WTC11 (cell line): Measurements from ENCODE around the gene ASPHD2. TPM values are rescaled to one million over a fixed set of nuclear protein-coding genes. Genes with fewer than 3 reads are reported as not detected.

ENCODE experiments used
- ATAC-seq: fragments of 200-7000 bp; cut with Tn5 transposase; 2 replicates; pipeline ENCODE4 v1.10.0; 2021; ENCODE audit warnings: mild to moderate bottlenecking, moderate library complexity
- CTCF ChIA-PET: fragments of 300-600 bp; sonication (Branson Sonifier 250); formaldehyde crosslinking; loops from one replicate; lab custom pipeline; 2021; ENCODE audit warnings: antibody characterized with exemption; lab: Charles Lee
- POLR2A ChIA-PET: fragments of 350-600 bp; sonication (Branson Sonifier 250); formaldehyde crosslinking; loops from one replicate; lab custom pipeline; 2021; ENCODE audit warnings: antibody characterized with exemption; lab: Charles Lee
- DNase-seq: peaks from one replicate; pipeline ENCODE4 v3.0.0; 2021; ENCODE audit warnings: low spot score
- H3K27ac Mint-ChIP-seq: 2 replicates; pipeline ENCODE4 v1.8.0; 2021; ENCODE audit warnings: mixed read lengths
- H3K27me3 Mint-ChIP-seq: 2 replicates; pipeline ENCODE4 v1.8.0; 2021; ENCODE audit warnings: low read depth, mild to moderate bottlenecking, moderate library complexity, mixed read lengths
- H3K36me3 Mint-ChIP-seq: 2 replicates; pipeline ENCODE4 v1.8.0; 2021; ENCODE audit warnings: mixed read lengths
- H3K4me1 Mint-ChIP-seq: 2 replicates; pipeline ENCODE4 v1.8.0; 2022; ENCODE audit warnings: mixed read lengths
- H3K4me3 Mint-ChIP-seq: 2 replicates; pipeline ENCODE4 v1.8.0; 2021; ENCODE audit warnings: mild to moderate bottlenecking, moderate library complexity, mixed read lengths
- H3K9me3 Mint-ChIP-seq: 2 replicates; pipeline ENCODE4 v1.8.0; 2021; ENCODE audit warnings: mixed read lengths
- AFF4 ChIP-seq: sonication (generic); formaldehyde crosslinking; IDR thresholded peaks from 2 replicates; pipeline ENCODE4 v1.8.1; 2023; ENCODE audit warnings: mild to moderate bottlenecking, missing genetic modification reagents, borderline replicate concordance
- CDX4 ChIP-seq: fragments of 250-450 bp; sonication (Bioruptor Pico); IDR thresholded peaks from 2 replicates; pipeline ENCODE4 v1.9.0; 2021; ENCODE audit warnings: moderate library complexity, mild to moderate bottlenecking, inconsistent platforms, borderline replicate concordance
- CREM ChIP-seq: sonication (generic); formaldehyde crosslinking; IDR thresholded peaks from 2 replicates; pipeline ENCODE4 v1.8.1; 2022; ENCODE audit warnings: mild to moderate bottlenecking, missing genetic modification reagents, moderate library complexity
- CTCF ChIP-seq: fragments of 200-600 bp; IDR thresholded peaks from 2 replicates; pipeline ENCODE4 v1.8.0; 2022; ENCODE audit warnings: antibody characterized with exemption
- ELF4 ChIP-seq: sonication (generic); formaldehyde crosslinking; IDR thresholded peaks from 2 replicates; pipeline ENCODE4 v1.8.1; 2022; ENCODE audit warnings: low read depth, mild to moderate bottlenecking, moderate library complexity, missing genetic modification reagents
- ESRRA ChIP-seq: sonication (generic); formaldehyde crosslinking; IDR thresholded peaks from 2 replicates; pipeline ENCODE4 v1.8.1; 2022; ENCODE audit warnings: mild to moderate bottlenecking, missing genetic modification reagents, borderline replicate concordance
- FOXJ3 ChIP-seq: sonication (generic); formaldehyde crosslinking; IDR thresholded peaks from 2 replicates; pipeline ENCODE4 v1.9.0; 2021; ENCODE audit warnings: missing genetic modification reagents, mild to moderate bottlenecking, borderline replicate concordance
- HMGXB4 ChIP-seq: sonication (generic); formaldehyde crosslinking; IDR thresholded peaks from 2 replicates; pipeline ENCODE4 v1.8.1; 2023; ENCODE audit warnings: mild to moderate bottlenecking, moderate library complexity, missing genetic modification reagents
- JAZF1 ChIP-seq: fragments of 250-450 bp; sonication (Bioruptor Pico); IDR thresholded peaks from 2 replicates; pipeline ENCODE4 v1.9.0; 2021; ENCODE audit warnings: moderate library complexity, mild to moderate bottlenecking, inconsistent platforms
- MYBL2 ChIP-seq: sonication (generic); formaldehyde crosslinking; IDR thresholded peaks from 2 replicates; pipeline ENCODE4 v1.8.1; 2023; ENCODE audit warnings: mild to moderate bottlenecking, moderate library complexity, missing genetic modification reagents
- SMAD3 ChIP-seq: sonication (generic); formaldehyde crosslinking; IDR thresholded peaks from 2 replicates; pipeline ENCODE4 v1.8.0; 2022; ENCODE audit warnings: missing genetic modification reagents, mild to moderate bottlenecking, borderline replicate concordance
- SMAD4 ChIP-seq: sonication (generic); formaldehyde crosslinking; IDR thresholded peaks from 2 replicates; pipeline ENCODE4 v1.8.0; 2022; ENCODE audit warnings: mild to moderate bottlenecking, missing genetic modification reagents
- TP53 ChIP-seq: sonication (generic); formaldehyde crosslinking; IDR thresholded peaks from 2 replicates; pipeline ENCODE4 v1.8.1; 2023; ENCODE audit warnings: mild to moderate bottlenecking, missing genetic modification reagents
- USF1 ChIP-seq: sonication (generic); formaldehyde crosslinking; IDR thresholded peaks from 2 replicates; pipeline ENCODE4 v1.8.0; 2022; ENCODE audit warnings: mild to moderate bottlenecking, missing genetic modification reagents
- USF2 ChIP-seq: sonication (generic); formaldehyde crosslinking; IDR thresholded peaks from 2 replicates; pipeline ENCODE4 v1.8.1; 2023; ENCODE audit warnings: mild to moderate bottlenecking, missing genetic modification reagents, moderate library complexity
- ZNF121 ChIP-seq: sonication (generic); formaldehyde crosslinking; IDR thresholded peaks from 2 replicates; pipeline ENCODE4 v1.8.0; 2023; ENCODE audit warnings: missing genetic modification reagents
- ZNF532 ChIP-seq: fragments of 250-450 bp; sonication (Bioruptor Pico); IDR thresholded peaks from 2 replicates; pipeline ENCODE4 v1.9.0; 2021; ENCODE audit warnings: mild to moderate bottlenecking, borderline replicate concordance
- total RNA-seq: library from RNA; stranded (reverse); gene quantifications from 3 replicates; pipeline ENCODE4 v1.2.3, GENCODE V29; 2021

The ASPHD2 gene
- total RNA-seq, 1 experiment from 2014 or later, result 7.1 TPM

- TF ChIP-seq ZNF532 (no peak), CTCF (no peak), FOXJ3 (CRISPR knock-in tag) (no peak), CREM (CRISPR knock-in tag) (no peak)
Measured at GRCh38 chr22:26431261-26431995, 2.4 kb downstream of the ASPHD2 start (continued).

GRCh38 chr22:26432619-26433311 is 3.7 kb downstream of the ASPHD2 start:
- POLR2A ChIA-PET, result no interaction called here
- Mint-ChIP-seq H3K4me3 (no peak overlapping the region), H3K27me3 (peaks cover 26% of the 10 kb centered on the region), H3K36me3 (peaks cover 6% of the 10 kb centered on the region; the same call in 1 of the 2 replicates), H3K4me1 (peaks cover 15% of the 10 kb centered on the region), H3K9me3 (no peaks in the 10 kb centered on the region), H3K27ac (no peak overlapping the region)
- no peak for ATAC-seq
- CTCF ChIA-PET, result no interaction called here
- TF ChIP-seq HMGXB4 (no peak), ZNF121 (no peak)
- DNase-seq, result no peak

GRCh38 chr22:26433805-26434204 is 4.7 kb downstream of the ASPHD2 start:
- ChIA-PET CTCF (no interaction called here), POLR2A (no interaction called here)
- no peak overlapping the region for H3K27ac Mint-ChIP-seq
- ATAC-seq, result no peak
- peaks cover 6% of the 10 kb centered on the region; the same call in 1 of the 2 replicates for H3K36me3 Mint-ChIP-seq
- H3K4me1 Mint-ChIP-seq, result peaks cover 15% of the 10 kb centered on the region
- DNase-seq, result no peak
- no peaks in the 10 kb centered on the region for H3K9me3 Mint-ChIP-seq
- no peak overlapping the region for H3K4me3 Mint-ChIP-seq
- peaks cover 16% of the 10 kb centered on the region for H3K27me3 Mint-ChIP-seq
- TF ChIP-seq ELF4 (CRISPR knock-in tag) (no peak), SMAD3 (CRISPR knock-in tag) (no peak), USF1 (CRISPR knock-in tag) (no peak), AFF4 (CRISPR knock-in tag) (no peak), USF2 (CRISPR knock-in tag) (no peak), JAZF1 (CRISPR knock-in tag) (no peak), ESRRA (no peak), TP53 (CRISPR knock-in tag) (no peak), MYBL2 (CRISPR knock-in tag) (no peak), FOXJ3 (CRISPR knock-in tag) (no peak), SMAD4 (CRISPR knock-in tag) (no peak), CDX4 (CRISPR knock-in tag) (no peak)
